Lower leg skin (tissue), 3 donors: Measurements from ENCODE around the gene FMO1.

ENCODE experiments used
- CTCF ChIP-seq, 3 donors: fragments of 450-650 bp; IDR thresholded peaks; one replicate each; pipeline ENCODE4 v1.5.1; 2016; ENCODE audit warnings: antibody characterized with exemption in 3 of 3, mild to moderate bottlenecking in 3 of 3, moderate library complexity in 2 of 3
- POLR2A ChIP-seq, 2 donors: fragments of 450-650 bp; IDR thresholded peaks; one replicate each; pipeline ENCODE4 v1.6.1; 2016 to 2017; ENCODE audit warnings: antibody characterized with exemption in 2 of 2, mild to moderate bottlenecking in 1 of 2, moderate library complexity in 1 of 2

DNA sequence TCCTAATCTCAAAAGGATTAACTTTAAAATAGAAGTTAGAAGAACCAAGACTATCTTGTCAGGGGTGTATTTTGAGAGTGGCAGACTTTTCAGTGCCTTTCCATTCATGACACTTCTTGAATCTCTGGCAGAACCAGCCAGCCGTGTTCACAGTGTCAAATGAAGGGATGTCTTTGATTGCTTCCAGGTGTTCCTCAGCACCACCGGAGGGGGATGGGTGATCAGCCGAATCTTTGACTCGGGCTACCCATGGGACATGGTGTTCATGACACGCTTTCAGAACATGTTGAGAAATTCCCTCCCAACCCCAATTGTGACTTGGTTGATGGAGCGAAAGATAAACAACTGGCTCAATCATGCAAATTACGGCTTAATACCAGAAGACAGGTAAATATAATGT, 32.3 kb downstream of the FMO1 start:
- TF ChIP-seq CTCF (IDR thresholded peaks at IDR 0.05) (no peak), POLR2A (IDR thresholded peaks at IDR 0.05) (no peak)
